ENCODE data around the gene MRPL28. TPM values are rescaled to one million over a fixed set of nuclear protein-coding genes. Genes with fewer than 3 reads are reported as not detected.
"Not testable (repeated sequence)": the region's sequence is repeated elsewhere in the genome, so short reads cannot be mapped to it uniquely, and the experiment has no call there.

The MRPL28 gene
- total and polyA plus RNA-seq, 2 donors (not counting 3 experiments of a cell fraction or from before 2014, with no cell fraction given): 104 to 180 TPM

DNA sequence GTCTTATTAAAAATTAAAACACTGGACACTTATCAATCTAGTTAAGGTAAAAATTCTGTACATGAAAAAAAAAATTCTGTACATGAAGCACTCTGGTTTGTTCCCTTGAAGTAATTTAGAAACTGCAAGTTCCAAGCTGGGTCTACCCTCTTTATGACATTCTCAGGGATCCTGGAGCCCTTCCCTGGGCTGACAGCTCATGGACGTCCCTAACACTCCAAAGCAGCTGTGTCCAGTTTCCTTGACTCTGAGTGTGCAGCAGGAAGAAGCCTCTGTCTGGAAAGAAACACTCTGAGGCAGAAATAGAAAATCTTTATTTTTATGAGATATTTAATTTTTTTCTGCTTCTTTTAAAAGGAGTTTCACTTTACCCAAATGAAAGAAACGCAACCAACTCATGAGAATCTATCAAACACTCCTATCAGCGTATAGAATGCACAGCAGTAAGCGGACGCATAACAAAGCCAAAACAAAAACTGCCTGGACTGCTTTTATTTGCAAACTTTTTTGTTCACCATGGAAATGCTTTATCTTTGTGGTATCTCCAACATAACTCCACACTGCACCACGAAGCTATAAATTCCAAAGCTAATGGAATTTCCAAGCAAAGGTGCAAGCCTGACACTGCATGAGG, 39.0 kb downstream of the MRPL28 start:
- H3K9me1 ChIP-seq (replicated peaks; ENCODE audit: control insufficient read depth, extremely low read depth, insufficient read depth, low read length); H4K20me1 ChIP-seq (replicated peaks; ENCODE audit: control insufficient read depth, extremely low read depth, insufficient read depth, low read length); H3K4me2 ChIP-seq (ENCODE audit: insufficient read depth, low read length); intact Hi-C loops (cut with micrococcal nuclease); H3K36me3 ChIP-seq (ENCODE audit: control insufficient read depth in 2 of 2, extremely low read depth in 1 of 2, insufficient read depth in 2 of 2, low read length in 2 of 2); POLR2A ChIA-PET; DNase-seq (ENCODE audit: low read depth, low spot score); H3K9me3 ChIP-seq (replicated peaks; ENCODE audit: control insufficient read depth, insufficient read depth, low read length); H3K27ac ChIP-seq (ENCODE audit: insufficient read depth, low read depth, low read length); dilution Hi-C loops (cut with MboI; ENCODE audit: extremely low pct_ligation_motif_present, low sequenced_read_pairs); BruUV-seq (replicated peaks); H3K9ac ChIP-seq (replicated peaks; ENCODE audit: extremely low read depth, insufficient read depth, low read length); H3K4me3 ChIP-seq (replicated peaks in 1 of 3; ENCODE audit: insufficient read depth in 1 of 3, low read depth in 1 of 3, low read length in 3 of 3); H2AFZ ChIP-seq (ENCODE audit: low read depth, low read length); H3K27me3 ChIP-seq (ENCODE audit: control insufficient read depth in 2 of 2, insufficient read depth in 2 of 2, low read length in 2 of 2): not testable (repeated sequence)
- H3K79me2 ChIP-seq (ENCODE audit: control insufficient read depth, insufficient read depth, low read length): peaks cover 58% of the 10 kb centered on the region
- FAIRE-seq: peak; percentile 48
- CTCF ChIA-PET: interaction anchor here (0.7 kb wide), 1 partner anchor 12 kb away, joined by 4 read pairs; no protein-coding TSS in a partner anchor
- peaks cover 12% of the 10 kb centered on the region for H3K4me1 ChIP-seq (ENCODE audit: control insufficient read depth, extremely low read depth, insufficient read depth, low read length)

DNA sequence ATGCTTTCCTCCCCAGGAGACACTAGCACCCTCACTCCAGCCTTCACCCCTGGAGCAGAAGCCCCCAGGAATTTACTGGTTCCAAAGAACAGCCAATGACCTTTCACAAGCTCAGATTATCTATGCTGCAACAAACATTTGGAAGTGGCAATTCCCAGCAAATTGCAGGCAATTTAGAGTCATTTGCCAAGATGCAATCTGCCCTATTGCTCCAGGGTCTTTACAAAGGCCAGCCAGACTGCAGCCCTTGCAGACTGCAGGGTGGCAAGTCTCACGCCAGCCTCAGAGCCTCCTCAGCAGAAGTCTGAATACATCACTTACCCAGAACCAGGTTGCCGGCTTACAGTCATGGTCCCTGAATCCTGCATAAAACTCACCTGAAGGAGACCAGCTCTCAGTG, 39.6 kb downstream of the MRPL28 start:
- Histone ChIP-seq H3K4me1 (ENCODE audit: control insufficient read depth, extremely low read depth, insufficient read depth, low read length) (peaks cover 12% of the 10 kb centered on the region), H3K9me1 (replicated peaks; ENCODE audit: control insufficient read depth, extremely low read depth, insufficient read depth, low read length) (no peaks in the 10 kb centered on the region), H4K20me1 (replicated peaks; ENCODE audit: control insufficient read depth, extremely low read depth, insufficient read depth, low read length) (no peaks in the 10 kb centered on the region), H3K9me3 (replicated peaks; ENCODE audit: control insufficient read depth, insufficient read depth, low read length) (no peaks in the 10 kb centered on the region), H2AFZ (ENCODE audit: low read depth, low read length) (no peak overlapping the region), H3K27me3 (ENCODE audit: control insufficient read depth in 2 of 2, insufficient read depth in 2 of 2, low read length in 2 of 2) (no peaks in the 10 kb centered on the region), H3K9ac (replicated peaks; ENCODE audit: extremely low read depth, insufficient read depth, low read length) (no peak overlapping the region), H3K27ac (ENCODE audit: insufficient read depth, low read depth, low read length) (no peak overlapping the region), H3K79me2 (ENCODE audit: control insufficient read depth, insufficient read depth, low read length) (peaks cover 56% of the 10 kb centered on the region), H3K36me3 (ENCODE audit: control insufficient read depth in 2 of 2, extremely low read depth in 1 of 2, insufficient read depth in 2 of 2, low read length in 2 of 2) (no peaks in the 10 kb centered on the region), H3K4me2 (ENCODE audit: insufficient read depth, low read length) (no peak overlapping the region), H3K4me3 (replicated peaks in 1 of 3; ENCODE audit: insufficient read depth in 1 of 3, low read depth in 1 of 3, low read length in 3 of 3) (no peak overlapping the region)
- TF ChIP-seq MYC (IDR thresholded peaks at IDR 0.05; ENCODE audit: low read depth, low read length) (no peak), FOS (IDR thresholded peaks at IDR 0.05; ENCODE audit: borderline replicate concordance, insufficient read depth, low read length) (no peak), POLR2A (IDR thresholded peaks at IDR 0.05; ENCODE audit: low read depth, low read length) (no peak), EZH2 (IDR thresholded peaks at IDR 0.05; ENCODE audit: borderline replicate concordance, low read depth, low read length, severe bottlenecking) (no peak), POLR2AphosphoS5 (IDR thresholded peaks at IDR 0.05; ENCODE audit: insufficient read depth, low read depth, low read length) (no peak), GATA2 (IDR thresholded peaks at IDR 0.05; ENCODE audit: insufficient read depth, insufficient read length, low read depth, low read length) (no peak), JUN (IDR thresholded peaks at IDR 0.05; ENCODE audit: borderline replicate concordance, insufficient read depth, insufficient read length, low read depth) (no peak)
- TF ChIP-seq, protein P1, sequence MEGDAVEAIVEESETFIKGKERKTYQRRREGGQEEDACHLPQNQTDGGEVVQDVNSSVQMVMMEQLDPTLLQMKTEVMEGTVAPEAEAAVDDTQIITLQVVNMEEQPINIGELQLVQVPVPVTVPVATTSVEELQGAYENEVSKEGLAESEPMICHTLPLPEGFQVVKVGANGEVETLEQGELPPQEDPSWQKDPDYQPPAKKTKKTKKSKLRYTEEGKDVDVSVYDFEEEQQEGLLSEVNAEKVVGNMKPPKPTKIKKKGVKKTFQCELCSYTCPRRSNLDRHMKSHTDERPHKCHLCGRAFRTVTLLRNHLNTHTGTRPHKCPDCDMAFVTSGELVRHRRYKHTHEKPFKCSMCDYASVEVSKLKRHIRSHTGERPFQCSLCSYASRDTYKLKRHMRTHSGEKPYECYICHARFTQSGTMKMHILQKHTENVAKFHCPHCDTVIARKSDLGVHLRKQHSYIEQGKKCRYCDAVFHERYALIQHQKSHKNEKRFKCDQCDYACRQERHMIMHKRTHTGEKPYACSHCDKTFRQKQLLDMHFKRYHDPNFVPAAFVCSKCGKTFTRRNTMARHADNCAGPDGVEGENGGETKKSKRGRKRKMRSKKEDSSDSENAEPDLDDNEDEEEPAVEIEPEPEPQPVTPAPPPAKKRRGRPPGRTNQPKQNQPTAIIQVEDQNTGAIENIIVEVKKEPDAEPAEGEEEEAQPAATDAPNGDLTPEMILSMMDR (IDR thresholded peaks at IDR 0.05; ENCODE audit: extremely low read depth in 1 of 2, insufficient read depth in 1 of 2, low read depth in 1 of 2, low read length in 2 of 2): no peak
- TF ChIP-seq, protein P2, sequence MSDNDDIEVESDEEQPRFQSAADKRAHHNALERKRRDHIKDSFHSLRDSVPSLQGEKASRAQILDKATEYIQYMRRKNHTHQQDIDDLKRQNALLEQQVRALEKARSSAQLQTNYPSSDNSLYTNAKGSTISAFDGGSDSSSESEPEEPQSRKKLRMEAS (IDR thresholded peaks at IDR 0.05; ENCODE audit: insufficient read depth, insufficient read length): no peak
- FAIRE-seq (no peak), DNase-seq (ENCODE audit: low read depth, low spot score) (no peak)
- no TSS peak for BruUV-seq (replicated peaks)
- ChIA-PET POLR2A (no interaction called here), CTCF (interaction anchor here (0.7 kb wide), 1 partner anchor 12 kb away, joined by 4 read pairs; no protein-coding TSS in a partner anchor)
- intact Hi-C loops (cut with micrococcal nuclease): no loop called here
- dilution Hi-C loops (cut with MboI; ENCODE audit: extremely low pct_ligation_motif_present, low sequenced_read_pairs): no loop called here

All from endothelial cell of umbilical vein (primary cell).